Spleen (tissue), 11 donors: ENCODE data around the gene GSE1. TPM values are rescaled to one million over a fixed set of nuclear protein-coding genes. Genes with fewer than 3 reads are reported as not detected.

Source experiments
- DNase-seq: peaks from one replicate; pipeline ENCODE4 v3.0.0-alpha.2; 2020
- H3K27ac ChIP-seq, 8 donors: fragments of 200-600 bp; sonication (generic) in 7 of 8; 1 replicate in 4 of 8; 2 replicates in 4 of 8; pipeline versions ENCODE4 v1.5.0 to v1.8.0; 2016 to 2021; ENCODE audit warnings: inconsistent platforms in 4 of 8, mild to moderate bottlenecking in 4 of 8, moderate library complexity in 1 of 8
- H3K27me3 ChIP-seq, 7 donors: fragments of 200-600 bp; sonication (generic) in 6 of 7; replicated peaks in 1 of 7; 1 replicate in 4 of 7; 2 replicates in 3 of 7; pipeline versions ENCODE4 v1.5.0 to v1.8.0; 2016 to 2021; ENCODE audit warnings: inconsistent platforms in 3 of 7, mild to moderate bottlenecking in 1 of 7
- H3K36me3 ChIP-seq, 6 donors: fragments of 200-600 bp; sonication (generic) in 5 of 6; 1 replicate in 4 of 6; 2 replicates in 2 of 6; pipeline versions ENCODE4 v1.5.0 to v1.8.0; 2016 to 2021; ENCODE audit warnings: inconsistent platforms in 2 of 6
- H3K4me1 ChIP-seq, 6 donors: fragments of 200-600 bp; sonication (generic) in 5 of 6; 1 replicate in 3 of 6; 2 replicates in 3 of 6; pipeline versions ENCODE4 v1.5.0 to v1.8.0; 2016 to 2021; ENCODE audit warnings: inconsistent platforms in 3 of 6
- H3K4me3 ChIP-seq, 8 donors: fragments of 200-600 bp; sonication (generic) in 7 of 8; 1 replicate in 4 of 8; 2 replicates in 4 of 8; pipeline versions ENCODE4 v1.5.0 to v1.8.0; 2016 to 2021; ENCODE audit warnings: inconsistent platforms in 4 of 8, mild to moderate bottlenecking in 4 of 8, moderate library complexity in 2 of 8
- H3K9me3 ChIP-seq, 8 donors: fragments of 200-600 bp; sonication (generic) in 7 of 8; 1 replicate in 4 of 8; 2 replicates in 4 of 8; pipeline versions ENCODE4 v1.5.0 to v1.8.0; 2016 to 2021; ENCODE audit warnings: inconsistent platforms in 4 of 8
- POLR2A ChIP-seq, 3 donors: fragments of 450-650 bp; IDR thresholded peaks; one replicate each; pipeline ENCODE4 v1.5.1; 2017; ENCODE audit warnings: antibody characterized with exemption in 3 of 3, mild to moderate bottlenecking in 1 of 3
- POLR2AphosphoS5 ChIP-seq, 3 donors: sonication (generic); formaldehyde crosslinking; IDR thresholded peaks; one replicate each; pipeline ENCODE4 v1.5.1; 2017; ENCODE audit warnings: antibody characterized with exemption in 3 of 3
- WGBS, 5 donors: extraction: QIAGEN DNeasy Blood & Tissue Kit in 3 of 5; methylation state at CpG; one replicate each; pipeline versions ENCODE4 v1.1.5 to v1.1.7; 2013 to 2018; 5-methylcytosine and 5-hydroxymethylcytosine counted together
- intact Hi-C: fragments of 100-400 bp; cut with DNase I; formaldehyde crosslinking; loops from one replicate; pipeline ENCODE4 v1.15.0; 2023; ENCODE audit warnings: low total_unique reads
- polyA plus RNA-seq, 3 donors: library from polyadenylated mRNA; stranded (reverse); fragments of 200-250 nt; gene quantifications; one replicate each; pipeline ENCODE4 v1.2.1, GENCODE V29; 2013
- total RNA-seq, 7 donors: library from RNA; depleted of rRNA in 3 of 7; stranded (reverse); fragments of >200 nt in 3 of 7; fragmentation: NEBNext Ultra II Directional in 4 of 7; extraction: Animal tissue kit (Norgen Biotek cat#: 25700) in 4 of 7; gene quantifications; one replicate each; pipeline versions ENCODE4 v1.1.0 to v1.2.1, GENCODE V29; 2016 to 2021
- TF ChIP-seq, protein P1 (sequence below), 11 experiments: fragments of 200-600 bp in 7 of 11; fragments of 450-650 bp in 4 of 11; sonication (generic) in 4 of 11; IDR thresholded peaks in 8 of 11; conservative IDR thresholded peaks in 3 of 11; 1 replicate in 7 of 11; 2 replicates in 4 of 11; pipeline versions ENCODE4 v1.4.0 to v1.8.0; 2016 to 2021; ENCODE audit warnings: antibody characterized with exemption in 11 of 11, inconsistent platforms in 4 of 11, mild to moderate bottlenecking in 1 of 11
- donor health status: healthy with polysubstance abuse.
- donor health status: DM: no; HTN: no; CAD: no; lungs with moderate emphysema.
- donor health status: DM: no; HTN: no; CAD: no.
- donor health status: Bipolar disorder and iron deficiency.
- donor health status: healthy.
- donor health status: DM: no; HTN: no; CAD: no.
- donor health status: DM: yes; HTN: yes; CAD: no.

The GSE1 gene
- total and polyA plus RNA-seq, 10 donors, result 7.4 to 121 (median 86.3) TPM

DNA sequence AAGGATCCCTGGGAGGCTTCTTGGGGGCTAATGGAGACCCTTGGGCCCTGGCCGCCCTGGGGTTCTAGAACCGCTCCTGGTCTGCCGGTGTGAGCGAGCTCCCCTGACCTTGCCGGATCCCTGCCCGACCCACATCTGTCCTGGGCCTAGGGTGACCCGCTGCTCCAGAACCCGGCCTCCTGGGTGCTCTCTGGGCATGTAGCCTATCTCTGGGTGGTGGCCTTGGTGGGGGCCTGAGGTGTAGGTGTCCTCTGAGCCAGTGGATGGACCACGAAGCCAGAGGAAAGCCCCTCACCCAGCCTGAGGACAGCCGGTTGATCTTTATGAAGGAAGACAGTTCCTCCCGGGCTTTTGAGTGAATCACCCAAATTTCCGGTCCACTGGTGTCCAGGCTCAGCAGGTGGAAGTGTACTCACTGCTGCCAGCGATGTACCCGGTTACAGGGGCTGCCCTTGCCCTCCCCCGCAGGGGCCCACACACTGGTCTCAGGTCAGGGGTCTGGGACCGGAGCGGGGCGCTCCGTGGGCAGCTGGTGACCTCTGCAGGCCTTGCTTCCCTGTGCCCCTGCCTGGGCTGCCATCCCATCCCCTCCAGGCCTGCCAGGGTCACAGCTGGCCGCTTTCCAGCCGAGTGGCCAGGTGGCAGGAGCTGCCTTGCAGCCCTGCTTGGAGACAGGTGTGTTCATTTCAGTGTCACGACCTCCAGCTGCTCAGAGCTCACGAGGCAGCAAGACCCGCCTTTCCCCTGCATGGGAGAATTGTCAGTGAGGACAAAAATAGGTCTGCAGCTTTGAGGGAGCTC, 10.5 kb upstream of the GSE1 start:
- intact Hi-C loops, result no loop called here
- H3K27ac ChIP-seq, result peak overlapping the region in 7 of 8 donors; percentile 6 to 58 (median 51)
- no peak overlapping the region for H3K4me3 ChIP-seq
- TF ChIP-seq, protein P1, sequence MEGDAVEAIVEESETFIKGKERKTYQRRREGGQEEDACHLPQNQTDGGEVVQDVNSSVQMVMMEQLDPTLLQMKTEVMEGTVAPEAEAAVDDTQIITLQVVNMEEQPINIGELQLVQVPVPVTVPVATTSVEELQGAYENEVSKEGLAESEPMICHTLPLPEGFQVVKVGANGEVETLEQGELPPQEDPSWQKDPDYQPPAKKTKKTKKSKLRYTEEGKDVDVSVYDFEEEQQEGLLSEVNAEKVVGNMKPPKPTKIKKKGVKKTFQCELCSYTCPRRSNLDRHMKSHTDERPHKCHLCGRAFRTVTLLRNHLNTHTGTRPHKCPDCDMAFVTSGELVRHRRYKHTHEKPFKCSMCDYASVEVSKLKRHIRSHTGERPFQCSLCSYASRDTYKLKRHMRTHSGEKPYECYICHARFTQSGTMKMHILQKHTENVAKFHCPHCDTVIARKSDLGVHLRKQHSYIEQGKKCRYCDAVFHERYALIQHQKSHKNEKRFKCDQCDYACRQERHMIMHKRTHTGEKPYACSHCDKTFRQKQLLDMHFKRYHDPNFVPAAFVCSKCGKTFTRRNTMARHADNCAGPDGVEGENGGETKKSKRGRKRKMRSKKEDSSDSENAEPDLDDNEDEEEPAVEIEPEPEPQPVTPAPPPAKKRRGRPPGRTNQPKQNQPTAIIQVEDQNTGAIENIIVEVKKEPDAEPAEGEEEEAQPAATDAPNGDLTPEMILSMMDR (IDR thresholded peaks at IDR 0.05 in 8 of 11, conservative IDR thresholded peaks at IDR 0.05 in 3 of 11), result no peak
- TF ChIP-seq POLR2AphosphoS5 (IDR thresholded peaks at IDR 0.05), result peak in 2 of 3 donors; percentile 33 to 41
- no peak for TF ChIP-seq POLR2A (IDR thresholded peaks at IDR 0.05)
- H3K4me1 ChIP-seq, result peaks cover 32 to 96% (median 67%) of the 10 kb centered on the region in 6 donors
- H3K36me3 ChIP-seq, result peaks cover 0 to 9% (median 0%) of the 10 kb centered on the region in 6 donors
- DNase-seq, result no peak
- H3K27me3 ChIP-seq, result no peaks in the 10 kb centered on the region
- WGBS, 5 donors, result 59 to 72% (median 61%) methylated on average over 15 to 24 of the region's 24 CpGs
- no peaks in the 10 kb centered on the region for H3K9me3 ChIP-seq

DNA sequence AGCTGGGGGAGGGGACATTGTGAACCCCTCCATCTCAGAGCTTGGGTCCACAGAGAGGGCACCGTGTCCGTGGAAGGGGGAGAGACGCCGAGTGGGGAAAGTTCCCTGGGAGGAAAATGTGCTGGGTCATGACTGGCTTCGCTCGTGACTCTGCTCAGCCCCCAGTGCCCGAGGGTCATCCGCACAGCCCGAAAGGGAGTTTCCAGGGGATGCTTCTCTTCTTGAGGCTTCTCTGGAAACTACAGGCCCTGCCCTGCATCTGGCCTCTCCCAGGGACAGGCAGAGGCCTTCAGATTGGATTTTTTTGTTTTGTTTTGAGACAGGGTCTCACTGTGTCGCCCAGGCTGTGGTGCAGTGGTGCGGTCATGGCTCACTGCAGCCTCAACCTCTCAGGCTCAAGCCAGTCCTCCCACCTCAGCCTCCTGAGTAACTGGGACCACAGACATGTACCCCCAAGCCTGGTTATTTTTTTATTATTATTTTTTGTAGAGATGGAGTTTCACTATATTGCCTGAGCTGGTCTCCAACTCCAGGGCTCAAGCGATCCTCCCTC, 9.8 kb upstream of the GSE1 start:
- intact Hi-C loops, result no loop called here
- Histone ChIP-seq H3K27ac (peak overlapping the region in 7 of 8 donors; percentile 6 to 58 (median 51)), H3K27me3 (no peaks in the 10 kb centered on the region), H3K4me3 (no peak overlapping the region), H3K4me1 (peaks cover 35 to 96% (median 74%) of the 10 kb centered on the region in 6 donors), H3K36me3 (peaks cover 0 to 6% (median 0%) of the 10 kb centered on the region in 6 donors), H3K9me3 (no peaks in the 10 kb centered on the region)
- TF ChIP-seq POLR2A (IDR thresholded peaks at IDR 0.05) (no peak), POLR2AphosphoS5 (IDR thresholded peaks at IDR 0.05) (peak in 1 of 3 donors; percentile 26)
- no peak for DNase-seq
- 48 to 67% (median 60%) methylated on average over 12 of the region's 12 CpGs for whole genome bisulfite sequencing, 5 donors

DNA sequence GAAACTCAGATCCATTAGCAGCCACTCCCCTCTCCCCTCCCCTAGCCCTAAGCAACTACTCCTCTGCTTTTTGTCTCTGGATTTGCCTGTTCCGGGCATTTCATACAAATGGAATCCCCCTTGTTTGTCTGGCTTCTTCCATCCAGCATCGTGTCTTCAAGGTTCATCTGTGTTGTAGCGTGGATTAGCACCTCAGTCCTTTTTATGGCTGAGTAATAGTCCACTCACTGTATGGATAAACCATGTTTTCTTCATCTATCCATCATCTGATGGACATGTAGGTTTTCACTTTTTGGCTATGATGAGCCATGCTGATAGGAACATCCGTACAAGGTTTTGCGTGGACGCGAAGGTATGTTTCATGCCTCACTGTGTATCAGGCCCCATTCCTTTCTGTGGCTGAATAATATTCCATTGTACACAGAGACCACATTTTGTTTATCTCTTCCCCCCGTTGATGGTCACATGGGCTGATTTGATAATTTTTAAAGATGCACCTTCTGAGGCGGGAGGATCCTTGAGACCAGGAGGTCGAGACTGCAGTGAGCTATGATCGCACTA, 8.9 kb upstream of the GSE1 start:
- no peaks in the 10 kb centered on the region for H3K27me3 ChIP-seq
- intact Hi-C loops, result no loop called here
- TF ChIP-seq POLR2A (IDR thresholded peaks at IDR 0.05) (no peak), POLR2AphosphoS5 (IDR thresholded peaks at IDR 0.05) (no peak)
- TF ChIP-seq, protein P1 (IDR thresholded peaks at IDR 0.05 in 8 of 11, conservative IDR thresholded peaks at IDR 0.05 in 3 of 11), result no peak
- peaks cover 35 to 96% (median 76%) of the 10 kb centered on the region in 6 donors for H3K4me1 ChIP-seq
- WGBS, 5 donors, result 88 to 96% (median 92%) methylated on average over 11 of the region's 11 CpGs
- no peaks in the 10 kb centered on the region for H3K36me3 ChIP-seq
- H3K27ac ChIP-seq, result peak overlapping the region in 2 of 8 donors; percentile 51
- DNase-seq, result no peak
- H3K4me3 ChIP-seq, result no peak overlapping the region
- no peaks in the 10 kb centered on the region for H3K9me3 ChIP-seq

DNA sequence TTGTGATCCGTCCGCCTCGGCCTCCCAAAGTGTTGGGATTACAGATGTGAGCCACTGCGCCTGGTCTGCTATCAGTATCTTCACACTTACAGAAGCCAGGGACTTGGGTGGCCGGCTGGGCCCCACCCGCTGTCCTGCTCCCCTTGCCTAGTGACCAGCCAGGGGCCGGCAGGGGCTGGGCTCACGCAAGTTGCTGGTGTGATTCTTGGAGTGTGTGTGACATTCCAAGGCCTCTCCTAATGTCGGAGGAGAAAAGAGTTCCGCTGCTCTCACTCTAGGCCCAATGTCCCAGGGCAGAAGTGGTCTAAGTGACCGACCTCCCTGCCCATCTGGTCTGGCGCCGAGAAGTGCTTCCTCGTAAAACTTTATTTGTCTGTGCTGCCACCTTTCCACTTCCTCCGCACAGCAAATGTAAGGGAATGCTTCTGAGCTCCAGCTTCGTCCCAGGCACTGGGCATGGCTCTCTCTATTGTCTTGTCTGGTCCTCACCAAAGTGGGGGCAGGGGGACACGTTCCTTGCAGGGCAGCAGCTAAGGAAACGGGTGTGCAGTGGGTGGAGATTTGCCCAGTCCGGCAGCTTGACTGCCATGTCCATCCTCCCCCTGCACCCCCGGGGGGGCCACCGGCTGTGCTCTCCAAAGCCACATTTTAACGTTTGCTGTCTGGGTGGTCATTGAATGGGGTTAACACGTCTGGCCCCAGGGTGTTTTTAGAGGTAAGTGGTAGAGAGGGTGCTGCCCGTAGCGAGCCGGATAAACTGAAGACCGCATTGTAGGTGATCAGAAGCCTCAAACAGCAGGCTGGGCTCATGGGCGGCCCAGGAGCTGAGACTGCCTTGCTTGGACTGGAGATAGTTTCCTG, 7.8 kb upstream of the GSE1 start:
- no peak for DNase-seq
- Histone ChIP-seq H3K27ac (no peak overlapping the region), H3K36me3 (no peaks in the 10 kb centered on the region), H3K27me3 (no peaks in the 10 kb centered on the region), H3K4me3 (no peak overlapping the region), H3K4me1 (peaks cover 41 to 96% (median 75%) of the 10 kb centered on the region in 6 donors), H3K9me3 (no peaks in the 10 kb centered on the region)
- 71 to 86% (median 81%) methylated on average over 24 to 28 of the region's 28 CpGs for WGBS, 5 donors
- TF ChIP-seq, protein P1 (IDR thresholded peaks at IDR 0.05 in 8 of 11, conservative IDR thresholded peaks at IDR 0.05 in 3 of 11), result no peak
- TF ChIP-seq POLR2A (IDR thresholded peaks at IDR 0.05) (no peak), POLR2AphosphoS5 (IDR thresholded peaks at IDR 0.05) (no peak)
- intact Hi-C loops, result loop anchor here (5.0 kb wide), 1 partner anchor 48 kb away; no protein-coding TSS in a partner anchor
